ENCODE data around the gene KCNMA1. TPM values are rescaled to one million over a fixed set of nuclear protein-coding genes. Genes with fewer than 3 reads are reported as not detected.

The KCNMA1 gene
- polyA plus RNA-seq, 1 experiment: 21.4 TPM

DNA sequence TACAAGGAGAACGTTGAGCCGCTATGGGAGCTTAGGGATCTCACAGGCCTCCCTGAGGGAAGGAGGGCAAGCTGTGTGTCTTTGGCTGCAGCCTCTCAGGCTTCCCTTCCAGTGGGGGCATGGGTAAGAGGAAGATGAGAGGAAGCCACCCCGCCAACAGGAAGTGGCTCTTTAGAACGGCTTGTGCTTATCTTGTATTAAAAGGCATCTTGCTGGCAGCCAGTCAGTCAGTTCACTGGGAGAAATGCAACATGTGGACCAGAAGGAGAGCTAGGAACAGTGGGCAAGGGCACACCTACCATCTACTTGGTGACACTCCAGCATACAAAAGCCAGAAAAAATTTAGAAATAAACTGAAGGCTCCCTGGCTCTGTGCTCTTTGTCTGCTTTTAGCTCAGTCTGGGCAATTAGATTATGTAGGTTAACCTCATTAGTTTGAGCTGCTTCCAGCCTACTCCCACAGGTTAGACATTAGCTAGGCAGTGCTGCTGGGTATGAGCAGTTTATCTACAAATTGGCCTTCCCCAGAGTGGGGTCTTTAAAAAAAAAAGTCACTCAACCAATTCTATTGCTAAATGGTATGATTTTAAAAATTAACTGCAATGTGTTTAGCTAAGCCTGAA is 595.9 kb downstream of the KCNMA1 start:
- TF ChIP-seq, protein P1, sequence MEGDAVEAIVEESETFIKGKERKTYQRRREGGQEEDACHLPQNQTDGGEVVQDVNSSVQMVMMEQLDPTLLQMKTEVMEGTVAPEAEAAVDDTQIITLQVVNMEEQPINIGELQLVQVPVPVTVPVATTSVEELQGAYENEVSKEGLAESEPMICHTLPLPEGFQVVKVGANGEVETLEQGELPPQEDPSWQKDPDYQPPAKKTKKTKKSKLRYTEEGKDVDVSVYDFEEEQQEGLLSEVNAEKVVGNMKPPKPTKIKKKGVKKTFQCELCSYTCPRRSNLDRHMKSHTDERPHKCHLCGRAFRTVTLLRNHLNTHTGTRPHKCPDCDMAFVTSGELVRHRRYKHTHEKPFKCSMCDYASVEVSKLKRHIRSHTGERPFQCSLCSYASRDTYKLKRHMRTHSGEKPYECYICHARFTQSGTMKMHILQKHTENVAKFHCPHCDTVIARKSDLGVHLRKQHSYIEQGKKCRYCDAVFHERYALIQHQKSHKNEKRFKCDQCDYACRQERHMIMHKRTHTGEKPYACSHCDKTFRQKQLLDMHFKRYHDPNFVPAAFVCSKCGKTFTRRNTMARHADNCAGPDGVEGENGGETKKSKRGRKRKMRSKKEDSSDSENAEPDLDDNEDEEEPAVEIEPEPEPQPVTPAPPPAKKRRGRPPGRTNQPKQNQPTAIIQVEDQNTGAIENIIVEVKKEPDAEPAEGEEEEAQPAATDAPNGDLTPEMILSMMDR (IDR thresholded peaks at IDR 0.05; ENCODE audit: insufficient read depth, low read depth, low read length): no peak
- Histone ChIP-seq H3K4me3 (ENCODE audit: low read depth, low read length) (no peak overlapping the region), H3K27me3 (ENCODE audit: control insufficient read depth, insufficient read depth, low read length) (no peaks in the 10 kb centered on the region), H3K36me3 (ENCODE audit: control insufficient read depth, insufficient read depth, low read length) (no peaks in the 10 kb centered on the region)
- DNase-seq (ENCODE audit: low read depth): no peak
- ChIA-PET CTCF (interaction anchor here (0.6 to 1.2 kb wide), 3 partner anchors 14 to 1024 kb away, joined by 3 to 4 read pairs (median 4); no protein-coding TSS in a partner anchor), POLR2A (no interaction called here)

DNA sequence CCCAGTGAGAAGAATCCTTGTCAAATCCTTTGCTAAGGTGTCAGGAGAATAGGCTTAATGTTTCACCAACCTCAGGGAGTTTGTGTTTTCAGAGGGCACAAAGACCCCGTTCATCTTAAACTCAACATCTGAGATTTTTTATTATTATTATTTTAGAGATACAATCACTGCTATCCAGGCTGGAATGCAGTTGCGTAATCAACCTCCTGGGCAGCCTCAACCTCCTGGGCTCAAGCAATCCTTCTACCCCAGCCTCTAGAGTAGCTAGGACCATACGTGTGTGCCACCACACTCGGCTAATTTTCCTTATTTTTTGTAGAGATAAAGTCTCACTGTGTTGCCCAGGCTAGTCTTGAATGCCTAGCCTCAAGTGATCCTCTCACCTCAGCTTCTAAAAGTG is 599.2 kb downstream of the KCNMA1 start:
- Histone ChIP-seq H3K36me3 (ENCODE audit: control insufficient read depth, insufficient read depth, low read length) (no peaks in the 10 kb centered on the region), H3K27me3 (ENCODE audit: control insufficient read depth, insufficient read depth, low read length) (no peaks in the 10 kb centered on the region), H3K4me3 (ENCODE audit: low read depth, low read length) (no peak overlapping the region)
- CTCF ChIA-PET: interaction anchor here (1.0 kb wide), 1 partner anchor 10 kb away, joined by 3 read pairs; no protein-coding TSS in a partner anchor
- POLR2A ChIA-PET: no interaction called here
- no peak for DNase-seq (ENCODE audit: low read depth)
- TF ChIP-seq, protein P1 (IDR thresholded peaks at IDR 0.05; ENCODE audit: insufficient read depth, low read depth, low read length): no peak

DNA sequence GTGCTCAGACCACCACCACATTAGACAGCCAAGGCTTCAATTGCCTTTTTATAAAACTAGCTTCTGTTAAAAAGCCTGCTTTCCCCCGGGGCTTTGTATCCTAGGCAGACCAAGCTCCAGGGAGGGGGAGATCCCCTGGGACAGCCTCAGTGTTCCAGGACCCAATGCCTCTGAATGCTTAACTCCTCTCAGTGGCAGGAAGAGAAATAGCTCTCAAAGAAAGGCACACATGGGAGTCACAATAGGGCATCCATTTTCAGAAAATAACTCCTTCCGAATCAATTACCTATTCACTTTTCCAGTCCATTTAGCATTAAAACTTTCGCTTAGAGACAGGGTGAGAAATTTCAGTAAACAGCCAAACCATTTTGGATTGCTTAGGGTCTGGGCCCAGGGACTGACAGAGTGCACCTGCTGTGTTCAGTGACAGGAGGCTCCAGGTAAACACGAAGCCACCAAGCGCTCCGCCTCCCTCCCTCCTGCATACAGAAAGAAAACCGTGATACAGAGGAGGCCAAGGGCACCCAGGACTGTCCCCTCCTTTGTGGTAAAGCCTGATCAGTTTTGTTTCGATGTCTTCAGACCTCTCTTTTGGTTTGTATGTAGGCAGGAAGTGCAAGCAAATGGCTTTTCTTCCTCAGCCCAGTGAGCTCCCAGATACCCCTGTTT is 599.7 kb downstream of the KCNMA1 start:
- TF ChIP-seq, protein P1 (IDR thresholded peaks at IDR 0.05; ENCODE audit: insufficient read depth, low read depth, low read length): no peak
- POLR2A ChIA-PET: no interaction called here
- DNase-seq (ENCODE audit: low read depth): no peak
- CTCF ChIA-PET: interaction anchor here (0.6 to 1.7 kb wide), 4 partner anchors 9 to 37 kb away, joined by 3 to 7 read pairs (median 3); no protein-coding TSS in a partner anchor
- Histone ChIP-seq H3K36me3 (ENCODE audit: control insufficient read depth, insufficient read depth, low read length) (no peaks in the 10 kb centered on the region), H3K27me3 (ENCODE audit: control insufficient read depth, insufficient read depth, low read length) (no peaks in the 10 kb centered on the region), H3K4me3 (ENCODE audit: low read depth, low read length) (no peak overlapping the region)

DNA sequence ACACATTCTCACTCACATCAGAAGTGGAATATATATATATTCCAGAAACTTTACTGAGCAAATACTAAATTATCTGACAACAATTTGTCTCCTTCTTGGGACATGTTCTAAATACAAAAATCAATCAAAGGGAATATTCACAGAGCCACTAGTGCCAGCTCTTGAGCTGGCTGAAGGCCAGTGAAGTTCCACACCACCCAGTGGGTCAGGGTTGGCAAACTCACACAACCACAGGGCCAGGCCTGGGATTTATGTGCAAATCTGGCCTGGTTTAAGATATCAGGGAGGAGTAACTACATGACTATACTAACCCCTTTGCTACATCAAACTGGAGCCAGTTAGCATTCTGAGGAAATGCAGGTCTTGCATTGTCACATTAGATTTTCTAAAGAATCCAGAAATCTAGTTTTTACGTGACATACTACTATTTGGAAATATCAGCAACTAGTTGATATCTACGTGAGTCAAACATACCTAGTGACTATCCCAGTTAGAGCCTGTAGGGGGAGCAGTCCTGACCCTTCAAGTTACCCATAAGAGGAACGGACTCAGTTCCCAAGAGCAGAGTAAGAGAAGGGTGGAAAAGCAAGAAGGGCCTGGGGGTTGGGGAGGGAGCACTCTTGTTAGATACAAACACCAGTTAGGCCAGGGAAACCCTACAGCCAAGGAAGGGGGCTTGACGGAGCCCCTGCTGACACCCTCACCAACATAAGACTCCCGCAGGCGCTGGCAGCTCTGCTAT is 600.4 kb downstream of the KCNMA1 start:
- CTCF ChIA-PET: interaction anchor here (0.6 to 1.7 kb wide), 5 partner anchors 8 to 38 kb away, joined by 3 to 7 read pairs (median 3); no protein-coding TSS in a partner anchor
- H3K27me3 ChIP-seq (ENCODE audit: control insufficient read depth, insufficient read depth, low read length): no peaks in the 10 kb centered on the region
- DNase-seq (ENCODE audit: low read depth): no peak
- no peak overlapping the region for H3K4me3 ChIP-seq (ENCODE audit: low read depth, low read length)
- TF ChIP-seq, protein P1 (IDR thresholded peaks at IDR 0.05; ENCODE audit: insufficient read depth, low read depth, low read length): peak; percentile 50
- POLR2A ChIA-PET: no interaction called here
- H3K36me3 ChIP-seq (ENCODE audit: control insufficient read depth, insufficient read depth, low read length): no peaks in the 10 kb centered on the region

DNA sequence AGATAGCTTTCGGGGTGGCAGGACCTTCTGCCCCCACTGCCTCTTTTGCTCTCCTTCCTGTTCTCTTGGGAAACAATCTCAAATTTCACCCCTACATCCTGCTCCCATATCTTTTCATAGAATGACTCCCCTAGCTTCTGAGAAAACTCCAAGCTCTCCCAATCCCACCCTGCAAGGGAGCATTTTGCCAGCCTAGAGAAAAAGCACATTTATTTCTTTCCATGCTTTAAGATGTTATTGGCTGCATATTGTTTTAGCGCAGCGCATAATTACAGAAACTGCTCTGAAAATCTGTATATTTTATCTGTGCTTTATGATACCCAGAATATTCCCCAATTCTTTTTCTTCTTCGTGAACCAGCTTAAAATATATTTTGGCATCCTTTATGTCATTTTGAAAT is 601.3 kb downstream of the KCNMA1 start:
- Histone ChIP-seq H3K27me3 (ENCODE audit: control insufficient read depth, insufficient read depth, low read length) (no peaks in the 10 kb centered on the region), H3K4me3 (ENCODE audit: low read depth, low read length) (no peak overlapping the region), H3K36me3 (ENCODE audit: control insufficient read depth, insufficient read depth, low read length) (no peaks in the 10 kb centered on the region)
- no peak for DNase-seq (ENCODE audit: low read depth)
- TF ChIP-seq, protein P1 (IDR thresholded peaks at IDR 0.05; ENCODE audit: insufficient read depth, low read depth, low read length): no peak
- POLR2A ChIA-PET: no interaction called here
- CTCF ChIA-PET: interaction anchor here (0.9 to 1.5 kb wide), 3 partner anchors 9 to 31 kb away, joined by 3 to 5 read pairs (median 3); no protein-coding TSS in a partner anchor
